Measurements from ENCODE around the gene POLR3K. TPM values are rescaled to one million over a fixed set of nuclear protein-coding genes. Genes with fewer than 3 reads are reported as not detected.

The POLR3K gene
- 1 to 10 TPM; 3.5 to 6.3 (median 4.3) TPM for total RNA-seq
- long read RNA-seq, transcript POLR3K-201 (3 exons, 1,392 nt), result major isoform, 7 of 7 reads
- long read RNA-seq, partial matches to known transcripts, result 0 of 7 reads
- long read RNA-seq, other reads (novel, unspliced or antisense), result 0 of 7 reads

DNA sequence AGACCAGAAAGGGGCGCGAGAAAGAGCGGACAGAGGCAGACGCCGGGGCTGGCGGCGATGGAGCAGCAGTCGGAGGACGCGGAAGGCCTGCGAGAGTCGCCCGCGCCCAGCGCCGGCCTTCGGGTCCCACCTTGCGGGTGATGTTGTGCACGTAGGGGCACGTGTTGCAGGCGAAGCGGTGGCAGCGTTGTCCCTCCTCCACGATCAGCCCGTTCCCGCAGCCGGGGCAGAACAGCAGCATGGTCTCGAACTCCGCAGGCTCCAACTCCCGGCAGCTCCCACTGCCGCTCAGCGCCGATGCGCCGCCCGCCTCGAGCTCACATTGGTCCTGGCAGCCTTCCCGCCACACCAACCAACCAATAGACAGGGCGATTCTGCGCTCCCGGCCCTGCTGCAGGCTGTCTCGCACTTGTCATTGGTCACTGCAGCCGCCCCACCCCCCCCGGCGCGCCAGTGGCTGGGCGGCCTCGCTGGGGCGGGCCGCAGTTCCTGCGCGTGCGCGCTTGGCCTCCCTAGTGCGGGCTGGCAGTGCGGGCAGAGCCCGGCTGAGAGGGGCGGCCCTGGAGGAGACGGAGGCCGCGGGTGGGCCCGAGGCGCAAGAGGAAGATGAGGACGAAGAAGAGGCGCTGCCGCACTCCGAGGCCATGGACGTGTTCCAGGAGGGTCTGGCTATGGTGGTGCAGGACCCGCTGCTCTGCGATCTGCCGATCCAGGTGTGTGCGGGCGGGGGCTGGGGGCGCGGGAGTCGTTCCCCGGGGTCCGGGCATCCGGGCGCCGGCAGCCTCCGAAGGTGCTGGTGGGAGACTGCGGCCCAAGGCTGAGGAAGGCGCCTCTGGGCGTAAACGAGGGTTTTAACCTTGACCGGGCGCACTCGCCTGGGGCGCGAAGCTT is at the start of gene POLR3K, which contains the start of gene SNRNP25:
POLR3K (minus strand) TSS at position 263 of the 891 bp plus-strand sequence; CDS start at position 241, 22 bp downstream.
SNRNP25 (plus strand) TSS at position 483 of the 891 bp plus-strand sequence; CDS start at position 672, 189 bp downstream.
- H3K27ac ChIP-seq, result peak within 1 kb of the TSS in 2 of 3 donors; percentile 44 to 47
- no peaks in the 10 kb centered on the region for H3K27me3 ChIP-seq
- TF ChIP-seq, protein P1, sequence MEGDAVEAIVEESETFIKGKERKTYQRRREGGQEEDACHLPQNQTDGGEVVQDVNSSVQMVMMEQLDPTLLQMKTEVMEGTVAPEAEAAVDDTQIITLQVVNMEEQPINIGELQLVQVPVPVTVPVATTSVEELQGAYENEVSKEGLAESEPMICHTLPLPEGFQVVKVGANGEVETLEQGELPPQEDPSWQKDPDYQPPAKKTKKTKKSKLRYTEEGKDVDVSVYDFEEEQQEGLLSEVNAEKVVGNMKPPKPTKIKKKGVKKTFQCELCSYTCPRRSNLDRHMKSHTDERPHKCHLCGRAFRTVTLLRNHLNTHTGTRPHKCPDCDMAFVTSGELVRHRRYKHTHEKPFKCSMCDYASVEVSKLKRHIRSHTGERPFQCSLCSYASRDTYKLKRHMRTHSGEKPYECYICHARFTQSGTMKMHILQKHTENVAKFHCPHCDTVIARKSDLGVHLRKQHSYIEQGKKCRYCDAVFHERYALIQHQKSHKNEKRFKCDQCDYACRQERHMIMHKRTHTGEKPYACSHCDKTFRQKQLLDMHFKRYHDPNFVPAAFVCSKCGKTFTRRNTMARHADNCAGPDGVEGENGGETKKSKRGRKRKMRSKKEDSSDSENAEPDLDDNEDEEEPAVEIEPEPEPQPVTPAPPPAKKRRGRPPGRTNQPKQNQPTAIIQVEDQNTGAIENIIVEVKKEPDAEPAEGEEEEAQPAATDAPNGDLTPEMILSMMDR (IDR thresholded peaks at IDR 0.05), result no peak
- peak; percentile 77 for TF ChIP-seq POLR2A (IDR thresholded peaks at IDR 0.05)
- intact Hi-C loops (cut with DNase I), result no loop called here
- peak; percentile 99 to 100 (median 99) for DNase-seq
- peaks cover 0 to 17% (median 2%) of the 10 kb centered on the region in 4 donors for H3K4me1 ChIP-seq
- 0% methylated on average over 43 of the region's 91 CpGs for WGBS (ENCODE audit: insufficient coverage, low coverage, low lambda C conversion rate, missing lambda C conversion rate)
- H3K36me3 ChIP-seq, result peaks cover 0 to 21% (median 2%) of the 10 kb centered on the region in 4 donors
- H3K9me3 ChIP-seq, result no peaks in the 10 kb centered on the region
- ATAC-seq, result peak; percentile 95 to 99 (median 96)
- peak within 1 kb of the TSS; percentile 78 to 93 (median 87) for H3K4me3 ChIP-seq

DNA sequence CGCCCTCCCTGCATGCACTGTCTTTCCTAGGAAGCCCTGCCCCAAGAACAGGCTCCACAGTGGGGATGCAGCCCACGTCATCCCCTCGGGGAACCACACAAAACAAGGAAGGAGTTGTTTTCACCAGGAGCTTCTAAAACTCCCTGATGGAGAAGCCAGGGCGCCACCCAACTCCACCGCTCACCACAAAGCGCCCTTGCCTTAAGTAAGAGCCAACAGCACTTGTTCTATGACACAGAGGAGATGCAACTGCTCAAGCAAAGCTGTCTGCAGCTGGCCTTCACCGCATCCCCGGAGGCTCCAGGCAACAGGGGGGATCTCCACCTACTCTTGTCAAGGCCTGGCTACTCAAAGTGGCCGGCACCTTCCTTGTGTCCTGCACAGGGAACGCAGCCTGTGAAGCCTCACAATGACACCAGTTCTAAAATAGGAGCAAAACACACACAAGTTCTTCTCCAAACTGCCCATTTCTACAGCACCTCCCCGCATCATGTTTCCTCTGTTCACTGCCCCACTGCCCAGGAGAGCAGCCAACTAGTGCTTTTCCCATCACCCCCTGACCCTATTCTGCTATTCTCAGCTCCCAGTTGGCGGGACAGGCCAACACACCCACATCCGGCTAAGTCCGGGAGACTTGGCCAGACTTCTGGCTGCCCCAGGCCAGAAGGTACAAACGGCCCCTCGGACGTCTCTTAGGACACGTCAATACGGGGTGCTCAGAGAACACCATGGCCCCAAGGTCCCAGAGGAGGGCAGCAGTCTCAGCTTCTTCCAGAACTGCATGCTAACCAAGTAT is 48.9 kb upstream of the POLR3K start:
- TF ChIP-seq POLR2A (IDR thresholded peaks at IDR 0.05), result no peak
- TF ChIP-seq, protein P1 (IDR thresholded peaks at IDR 0.05), result no peak
- 44% methylated on average over 11 of the region's 19 CpGs for WGBS (ENCODE audit: insufficient coverage, low coverage, low lambda C conversion rate, missing lambda C conversion rate)
- Histone ChIP-seq H3K9me3 (no peaks in the 10 kb centered on the region), H3K36me3 (no peaks in the 10 kb centered on the region), H3K4me1 (peaks cover 0 to 43% (median 8%) of the 10 kb centered on the region in 4 donors), H3K27me3 (no peaks in the 10 kb centered on the region), H3K27ac (peak overlapping the region in 2 of 3 donors; percentile 20 to 47), H3K4me3 (no peak overlapping the region)
- ATAC-seq, result peak; percentile 12 to 62 (median 35)
- peak in 1 of 3 donors; percentile 84 for DNase-seq
- intact Hi-C loops (cut with DNase I), result no loop called here

GRCh38 chr16:101586-101985 is 48.2 kb upstream of the POLR3K start:
- Histone ChIP-seq H3K36me3 (no peaks in the 10 kb centered on the region), H3K27me3 (no peaks in the 10 kb centered on the region), H3K4me1 (peaks cover 0 to 43% (median 8%) of the 10 kb centered on the region in 4 donors), H3K27ac (peak overlapping the region in 2 of 3 donors; percentile 2 to 10), H3K4me3 (no peak overlapping the region), H3K9me3 (no peaks in the 10 kb centered on the region)
- no peak for DNase-seq
- no peak for TF ChIP-seq POLR2A (IDR thresholded peaks at IDR 0.05)
- TF ChIP-seq, protein P1 (IDR thresholded peaks at IDR 0.05), result no peak
- intact Hi-C loops (cut with DNase I), result no loop called here
- no peak for ATAC-seq
- WGBS (ENCODE audit: insufficient coverage, low coverage, low lambda C conversion rate, missing lambda C conversion rate), result 95% methylated on average over 3 of the region's 6 CpGs

- Histone ChIP-seq H3K4me1 (peaks cover 0 to 43% (median 8%) of the 10 kb centered on the region in 4 donors), H3K36me3 (no peaks in the 10 kb centered on the region), H3K27ac (peak overlapping the region in 1 of 3 donors; percentile 2), H3K4me3 (no peak overlapping the region), H3K27me3 (no peaks in the 10 kb centered on the region), H3K9me3 (no peaks in the 10 kb centered on the region)
- no peak for ATAC-seq
- no CpG with 5 or more reads among the region's 5 CpGs for WGBS (ENCODE audit: insufficient coverage, low coverage, low lambda C conversion rate, missing lambda C conversion rate)
- no peak for DNase-seq
- intact Hi-C loops (cut with DNase I), result no loop called here
- TF ChIP-seq, protein P1 (IDR thresholded peaks at IDR 0.05), result no peak
- TF ChIP-seq POLR2A (IDR thresholded peaks at IDR 0.05), result no peak
These were observed 47.6 kb upstream of the POLR3K start for GRCh38 chr16:100989-101388.
